A673 (cell line): Measurements from ENCODE around the gene EML2. TPM values are rescaled to one million over a fixed set of nuclear protein-coding genes. Genes with fewer than 3 reads are reported as not detected.

Experiments used
- BruUV-seq: library from RNA; stranded (reverse); fragments of 400-500 nt; replicated peaks from 2 replicates; lab custom pipeline; 2021; lab: Mats Ljungman, UMichigan
- CTCF ChIA-PET: fragments of 300-600 bp; sonication (Branson Sonifier 250); formaldehyde crosslinking; loops from one replicate; lab custom pipeline; 2022; ENCODE audit warnings: antibody characterized with exemption; lab: Charles Lee
- POLR2A ChIA-PET: fragments of 300-600 bp; sonication (Branson Sonifier 250); formaldehyde crosslinking; loops from one replicate; lab custom pipeline; 2022; ENCODE audit warnings: antibody characterized with exemption; ENCODE audit not compliant: low non-redundant PET; lab: Charles Lee
- DNase-seq: peaks from one replicate; pipeline ENCODE4 v3.0.0-alpha.2; 2015; ENCODE audit warnings: low spot score
- H3K27ac ChIP-seq: fragments of 200-600 bp; sonication (generic); 2 replicates; pipeline ENCODE4 v1.5.1; 2016; ENCODE audit warnings: mixed run types, low read depth, mild to moderate bottlenecking, mixed read lengths, antibody characterized with exemption, low read length; ENCODE audit not compliant: poor library complexity, severe bottlenecking
- H3K27me3 ChIP-seq: fragments of 200-600 bp; sonication (generic); replicated peaks from 2 replicates; pipeline ENCODE4 v1.6.1; 2017; ENCODE audit warnings: mixed run types, low read depth, mild to moderate bottlenecking, mixed read lengths, antibody characterized with exemption, low read length; ENCODE audit not compliant: insufficient read depth, poor library complexity
- H3K36me3 ChIP-seq: fragments of 200-600 bp; sonication (generic); 2 replicates; pipeline ENCODE4 v1.6.1; 2016; ENCODE audit warnings: mixed run types, mild to moderate bottlenecking, mixed read lengths, antibody characterized with exemption, low read length; ENCODE audit not compliant: insufficient read depth, poor library complexity, severe bottlenecking
- H3K4me1 ChIP-seq: fragments of 200-600 bp; sonication (generic); 2 replicates; pipeline ENCODE4 v1.6.1; 2017; ENCODE audit warnings: mixed run types, mild to moderate bottlenecking, mixed read lengths, antibody characterized with exemption, low read length; ENCODE audit not compliant: insufficient read depth, poor library complexity, severe bottlenecking
- H3K4me3 ChIP-seq: fragments of 200-600 bp; sonication (generic); 2 replicates; pipeline ENCODE4 v1.5.1; 2016; ENCODE audit warnings: low read depth, mixed run types, mild to moderate bottlenecking, mixed read lengths, low read length; ENCODE audit not compliant: poor library complexity, severe bottlenecking
- H3K9me3 ChIP-seq: fragments of 200-600 bp; sonication (generic); 2 replicates; pipeline ENCODE4 v1.6.1; 2016; ENCODE audit warnings: mixed run types, low read depth, mild to moderate bottlenecking, mixed read lengths, antibody characterized with exemption, low read length; ENCODE audit not compliant: poor library complexity, severe bottlenecking
- EZH2 ChIP-seq: fragments of 200-600 bp; sonication (generic); IDR thresholded peaks from 2 replicates; pipeline ENCODE4 v1.6.1; 2017; ENCODE audit warnings: borderline replicate concordance, low read depth, mild to moderate bottlenecking, mixed read lengths, antibody characterized with exemption, low read length; ENCODE audit not compliant: poor library complexity, severe bottlenecking
- intact Hi-C: fragments of 100-400 bp; cut with micrococcal nuclease; formaldehyde crosslinking; loops from one replicate; pipeline ENCODE4 v1.10.0; 2022; ENCODE audit not compliant: unreplicated experiment
- total RNA-seq: library from RNA; stranded (reverse); gene quantifications from 2 replicates; pipeline ENCODE4 v1.2.3, GENCODE V29; 2021
- TF ChIP-seq, protein P1 (sequence below): fragments of 300-800, 200-600 bp; sonication (generic); conservative IDR thresholded peaks from 2 replicates; pipeline ENCODE4 v1.5.1; 2017; ENCODE audit warnings: low read depth, mild to moderate bottlenecking, antibody characterized with exemption, low read length, moderate library complexity, mixed read lengths

The EML2 gene
- total RNA-seq, 1 experiment from 2014 or later, result 17.0 TPM

DNA sequence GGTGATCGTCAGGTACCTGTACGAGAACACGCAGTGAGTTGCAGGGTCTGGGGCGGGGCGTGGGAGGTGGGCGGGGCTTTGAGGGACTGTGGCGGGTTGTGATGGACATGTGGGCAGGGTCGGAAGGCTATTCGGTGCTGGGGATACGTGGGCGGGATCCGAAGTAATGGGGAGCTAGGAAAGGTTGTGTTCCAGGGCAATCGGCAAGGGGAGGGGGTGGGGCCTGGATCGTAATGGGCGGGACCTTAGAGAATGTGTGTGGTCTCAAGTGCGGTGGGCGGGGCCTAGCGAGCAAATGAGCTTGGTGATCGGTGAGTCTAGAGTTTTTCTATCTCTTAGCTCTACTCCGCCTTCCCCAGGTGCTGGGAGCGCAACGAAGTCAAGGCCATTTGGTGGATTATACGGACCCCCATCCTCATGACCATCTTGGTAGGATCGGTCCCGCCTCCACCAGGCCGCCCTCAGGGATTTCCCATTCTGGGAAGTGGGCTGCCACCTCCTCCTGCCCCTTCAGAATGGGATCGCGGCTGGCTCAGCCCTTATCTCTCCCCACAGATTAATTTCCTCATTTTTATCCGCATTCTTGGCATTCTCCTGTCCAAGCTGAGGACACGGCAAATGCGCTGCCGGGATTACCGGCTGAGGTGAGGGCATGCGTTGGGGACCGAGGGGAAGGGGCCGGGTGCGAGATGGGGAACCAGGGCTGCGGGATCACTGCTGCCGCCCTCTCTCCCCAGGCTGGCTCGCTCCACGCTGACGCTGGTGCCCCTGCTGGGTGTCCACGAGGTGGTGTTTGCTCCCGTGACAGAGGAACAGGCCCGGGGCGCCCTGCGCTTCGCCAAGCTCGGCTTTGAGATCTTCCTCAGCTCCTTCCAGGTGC lies 38.4 kb upstream of the EML2 start:
- Histone ChIP-seq H3K9me3 (no peaks in the 10 kb centered on the region), H3K27ac (no peak overlapping the region), H3K4me1 (peaks cover 10% of the 10 kb centered on the region), H3K36me3 (no peaks in the 10 kb centered on the region), H3K27me3 (no peaks in the 10 kb centered on the region), H3K4me3 (peak overlapping the region; percentile 42)
- no peak for TF ChIP-seq EZH2
- intact Hi-C loops, result no loop called here
- ChIA-PET POLR2A (interaction anchor here (0.5 to 0.7 kb wide), 3 partner anchors 24 to 1629 kb away, joined by 3 to 5 read pairs (median 3); no protein-coding TSS in a partner anchor), CTCF (interaction anchor here (0.6 to 1.1 kb wide), 4 partner anchors 13 to 772 kb away, joined by 3 to 6 read pairs (median 5); partner anchors contain the start of genes QPCTL and SNRPD2)
- peak; percentile 97 for DNase-seq
- BruUV-seq, result no TSS peak

DNA sequence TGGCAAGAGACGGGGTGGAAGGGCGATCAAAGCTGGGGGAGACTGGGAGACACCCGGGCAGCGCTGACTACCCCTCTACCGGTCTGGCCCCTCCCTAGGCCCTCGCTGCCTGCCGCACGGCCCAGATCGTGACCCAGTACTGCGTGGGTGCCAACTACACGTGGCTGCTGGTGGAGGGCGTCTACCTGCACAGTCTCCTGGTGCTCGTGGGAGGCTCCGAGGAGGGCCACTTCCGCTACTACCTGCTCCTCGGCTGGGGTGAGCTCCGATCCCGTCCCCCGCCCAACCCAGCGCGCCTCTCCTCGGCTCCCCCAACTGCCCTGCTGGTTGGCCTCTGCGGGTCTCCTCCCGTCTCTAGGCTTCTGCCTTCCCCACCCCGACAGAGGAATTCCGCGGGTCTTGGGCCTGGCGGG lies 37.7 kb upstream of the EML2 start:
- Histone ChIP-seq H3K27me3 (no peaks in the 10 kb centered on the region), H3K4me1 (peaks cover 7% of the 10 kb centered on the region), H3K36me3 (no peaks in the 10 kb centered on the region), H3K9me3 (no peaks in the 10 kb centered on the region), H3K27ac (no peak overlapping the region), H3K4me3 (peak overlapping the region; percentile 42)
- ChIA-PET CTCF (interaction anchor here (1.1 kb wide), 1 partner anchor 16 kb away, joined by 6 read pairs; the partner anchor contains the start of genes QPCTL and SNRPD2), POLR2A (no interaction called here)
- TF ChIP-seq EZH2, result no peak
- TF ChIP-seq, protein P1, sequence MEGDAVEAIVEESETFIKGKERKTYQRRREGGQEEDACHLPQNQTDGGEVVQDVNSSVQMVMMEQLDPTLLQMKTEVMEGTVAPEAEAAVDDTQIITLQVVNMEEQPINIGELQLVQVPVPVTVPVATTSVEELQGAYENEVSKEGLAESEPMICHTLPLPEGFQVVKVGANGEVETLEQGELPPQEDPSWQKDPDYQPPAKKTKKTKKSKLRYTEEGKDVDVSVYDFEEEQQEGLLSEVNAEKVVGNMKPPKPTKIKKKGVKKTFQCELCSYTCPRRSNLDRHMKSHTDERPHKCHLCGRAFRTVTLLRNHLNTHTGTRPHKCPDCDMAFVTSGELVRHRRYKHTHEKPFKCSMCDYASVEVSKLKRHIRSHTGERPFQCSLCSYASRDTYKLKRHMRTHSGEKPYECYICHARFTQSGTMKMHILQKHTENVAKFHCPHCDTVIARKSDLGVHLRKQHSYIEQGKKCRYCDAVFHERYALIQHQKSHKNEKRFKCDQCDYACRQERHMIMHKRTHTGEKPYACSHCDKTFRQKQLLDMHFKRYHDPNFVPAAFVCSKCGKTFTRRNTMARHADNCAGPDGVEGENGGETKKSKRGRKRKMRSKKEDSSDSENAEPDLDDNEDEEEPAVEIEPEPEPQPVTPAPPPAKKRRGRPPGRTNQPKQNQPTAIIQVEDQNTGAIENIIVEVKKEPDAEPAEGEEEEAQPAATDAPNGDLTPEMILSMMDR, result no peak
- no TSS peak for BruUV-seq
- DNase-seq, result no peak
- intact Hi-C loops, result no loop called here

DNA sequence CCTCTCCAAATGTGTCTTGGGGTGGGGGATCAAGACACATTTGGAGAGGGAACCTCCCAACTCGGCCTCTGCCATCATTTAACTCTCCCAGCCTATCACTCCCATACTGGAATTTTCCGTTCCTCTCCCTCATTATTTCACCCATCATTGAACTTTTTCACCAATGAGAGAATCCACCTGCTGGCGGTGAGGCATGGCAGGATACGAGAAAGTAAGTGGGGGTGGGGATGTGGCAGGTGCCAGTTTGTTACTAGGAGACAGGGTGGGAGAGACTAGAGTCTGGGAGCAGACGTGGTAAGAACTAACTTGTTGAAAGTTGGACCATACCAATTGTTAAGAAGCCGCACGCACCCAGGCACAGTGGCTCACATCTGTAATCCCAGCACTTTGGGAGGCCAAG lies 35.7 kb upstream of the EML2 start:
- Histone ChIP-seq H3K36me3 (no peaks in the 10 kb centered on the region), H3K9me3 (no peaks in the 10 kb centered on the region), H3K27ac (no peak overlapping the region), H3K27me3 (no peaks in the 10 kb centered on the region), H3K4me1 (peaks cover 7% of the 10 kb centered on the region), H3K4me3 (no peak overlapping the region)
- intact Hi-C loops, result no loop called here
- BruUV-seq, result no TSS peak
- TF ChIP-seq, protein P1, result no peak
- no peak for TF ChIP-seq EZH2
- ChIA-PET POLR2A (no interaction called here), CTCF (no interaction called here)
- DNase-seq, result no peak
